Neuronal stem cell (in vitro differentiated cells): ENCODE results near the gene NEBL.

ENCODE experiments used
- DNase-seq: peaks from one replicate; pipeline ENCODE4 v3.0.0-alpha.2; 2013; ENCODE audit warnings: low spot score
- H2AFZ ChIP-seq: one replicate; pipeline ENCODE4 v1.6.1; 2013; ENCODE audit warnings: mild to moderate bottlenecking, low read length, inconsistent platforms
- H2AK5ac ChIP-seq: 2 replicates; pipeline ENCODE4 v1.6.1; 2013; ENCODE audit warnings: low read depth, mild to moderate bottlenecking, inconsistent platforms, low read length, moderate library complexity, mixed read lengths
- H2BK120ac ChIP-seq: 2 replicates; pipeline ENCODE4 v1.6.1; 2013; ENCODE audit warnings: low read depth, mild to moderate bottlenecking, inconsistent platforms, low read length, moderate library complexity, mixed read lengths
- H2BK12ac ChIP-seq: one replicate; pipeline ENCODE4 v1.6.1; 2013; ENCODE audit warnings: low read length, inconsistent platforms
- H2BK15ac ChIP-seq: 2 replicates; pipeline ENCODE4 v1.6.1; 2013; ENCODE audit warnings: mild to moderate bottlenecking, low read length, inconsistent platforms, mixed read lengths
- H2BK5ac ChIP-seq: one replicate; pipeline ENCODE4 v1.6.1; 2013; ENCODE audit warnings: inconsistent platforms, mild to moderate bottlenecking, low read length, moderate library complexity
- H3K14ac ChIP-seq: one replicate; pipeline ENCODE4 v1.6.1; 2013; ENCODE audit warnings: low read length, inconsistent platforms
- H3K18ac ChIP-seq: 2 replicates; pipeline ENCODE4 v1.6.1; 2013; ENCODE audit warnings: low read length, inconsistent platforms
- H3K23ac ChIP-seq: 2 replicates; pipeline ENCODE4 v1.6.1; 2013; ENCODE audit warnings: low read depth, mild to moderate bottlenecking, mixed read lengths, low read length, inconsistent platforms; ENCODE audit not compliant: poor library complexity
- H3K27ac ChIP-seq: replicated peaks from 3 replicates; pipeline ENCODE4 v1.5.1; 2013; ENCODE audit warnings: low read length, inconsistent platforms
- H3K27me3 ChIP-seq, 3 experiments: 2 replicates each; pipeline ENCODE4 v1.6.1; 2013; ENCODE audit warnings: low read length in 3 of 3, mild to moderate bottlenecking in 2 of 3, inconsistent platforms in 1 of 3, low read depth in 1 of 3, mixed read lengths in 1 of 3, moderate library complexity in 1 of 3; ENCODE audit not compliant: control insufficient read depth in 3 of 3, insufficient read depth in 3 of 3
- H3K36me3 ChIP-seq, 2 donors: replicated peaks in 1 of 2; 2 replicates each; pipeline ENCODE4 v1.6.1; 2013; ENCODE audit warnings: low read length in 2 of 2; ENCODE audit not compliant: control insufficient read depth in 2 of 2, insufficient read depth in 2 of 2
- H3K4ac ChIP-seq: 2 replicates; pipeline ENCODE4 v1.6.1; 2013; ENCODE audit warnings: inconsistent platforms, mild to moderate bottlenecking, low read length, moderate library complexity
- H3K4me1 ChIP-seq, 2 donors: 1 replicate in 1 of 2; 2 replicates in 1 of 2; pipeline ENCODE4 v1.6.1; 2013; ENCODE audit warnings: low read length in 2 of 2, low read depth in 1 of 2; ENCODE audit not compliant: control insufficient read depth in 2 of 2, insufficient read depth in 1 of 2
- H3K4me2 ChIP-seq: one replicate; pipeline ENCODE4 v1.6.1; 2013; ENCODE audit warnings: mild to moderate bottlenecking, low read length, inconsistent platforms; ENCODE audit not compliant: insufficient read depth, poor library complexity, severe bottlenecking
- H3K4me3 ChIP-seq, 2 donors: 2 replicates each; pipeline ENCODE4 v1.5.1; 2013; ENCODE audit warnings: low read length in 2 of 2, mild to moderate bottlenecking in 2 of 2, inconsistent platforms in 1 of 2, moderate library complexity in 1 of 2
- H3K79me1 ChIP-seq: one replicate; pipeline ENCODE4 v1.6.1; 2013; ENCODE audit warnings: low read depth, mild to moderate bottlenecking, inconsistent platforms, low read length, moderate library complexity
- H3K9ac ChIP-seq: one replicate; pipeline ENCODE4 v1.6.1; 2013; ENCODE audit warnings: mild to moderate bottlenecking, low read depth, low read length, inconsistent platforms; ENCODE audit not compliant: poor library complexity
- H3K9me3 ChIP-seq, 2 donors: replicated peaks in 1 of 2; 2 replicates each; pipeline versions ENCODE3 to v1.6.1; 2013; ENCODE audit warnings: low read length in 2 of 2, mild to moderate bottlenecking in 2 of 2, inconsistent platforms in 1 of 2, low read depth in 1 of 2, mixed read lengths in 1 of 2, moderate library complexity in 1 of 2; ENCODE audit not compliant: control insufficient read depth in 2 of 2, insufficient read depth in 1 of 2
- H4K8ac ChIP-seq: one replicate; pipeline ENCODE4 v1.6.1; 2013; ENCODE audit warnings: low read depth, mild to moderate bottlenecking, inconsistent platforms, low read length, moderate library complexity
- H4K91ac ChIP-seq: one replicate; pipeline ENCODE4 v1.6.1; 2013; ENCODE audit warnings: low read length, low read depth, mild to moderate bottlenecking, inconsistent platforms; ENCODE audit not compliant: poor library complexity
- WGBS, 2 donors: extraction: QIAGEN DNeasy Blood & Tissue Kit; methylation state at CpG; one replicate each; pipeline ENCODE4 v1.1.7; 2013; ENCODE audit warnings: missing lambda C conversion rate in 2 of 2, mixed read lengths in 1 of 2; ENCODE audit not compliant: insufficient read length in 2 of 2, insufficient replicate concordance in 1 of 2; ENCODE audit errors: extremely low coverage in 2 of 2; 5-methylcytosine and 5-hydroxymethylcytosine counted together

Gene NEBL

DNA sequence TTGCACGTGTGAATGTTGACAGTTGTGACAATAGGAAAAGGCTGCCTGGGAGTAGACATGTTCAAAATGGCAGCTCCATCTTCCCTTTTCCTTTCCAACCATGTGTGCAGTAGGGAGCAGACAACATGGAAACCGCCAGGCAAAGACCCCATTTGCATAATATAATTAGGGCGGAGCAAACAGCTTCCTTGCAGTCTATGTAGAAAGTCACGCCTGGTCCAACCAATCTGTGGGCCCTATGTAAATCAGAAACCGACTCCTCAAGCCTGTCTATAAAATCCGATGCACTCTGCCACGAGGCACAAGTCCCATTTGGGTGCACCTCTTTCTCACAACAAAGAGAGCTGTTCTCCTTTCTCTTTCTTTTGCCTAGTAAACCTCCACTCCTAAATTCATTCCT is 19.6 kb downstream of the NEBL start:
- Histone ChIP-seq H3K14ac (no peak overlapping the region), H3K36me3 (peaks cover 0 to 3% of the 10 kb centered on the region in 2 donors), H3K27ac (no peak overlapping the region), H3K23ac (no peak overlapping the region), H3K4me2 (no peak overlapping the region), H3K9ac (no peak overlapping the region), H2BK5ac (no peak overlapping the region), H3K79me1 (no peaks in the 10 kb centered on the region), H3K4me3 (no peak overlapping the region), H4K91ac (no peak overlapping the region), H4K8ac (no peak overlapping the region), H3K9me3 (no peaks in the 10 kb centered on the region), H2BK120ac (no peak overlapping the region), H2AFZ (no peak overlapping the region), H3K18ac (no peak overlapping the region), H3K4me1 (no peaks in the 10 kb centered on the region), H3K4ac (no peak overlapping the region), H2AK5ac (no peak overlapping the region), H2BK12ac (no peak overlapping the region), H2BK15ac (no peak overlapping the region), H3K27me3 (no peaks in the 10 kb centered on the region)
- DNase-seq, result no peak
- WGBS, 2 donors, result no CpG with 5 or more reads among the region's 7 CpGs

DNA sequence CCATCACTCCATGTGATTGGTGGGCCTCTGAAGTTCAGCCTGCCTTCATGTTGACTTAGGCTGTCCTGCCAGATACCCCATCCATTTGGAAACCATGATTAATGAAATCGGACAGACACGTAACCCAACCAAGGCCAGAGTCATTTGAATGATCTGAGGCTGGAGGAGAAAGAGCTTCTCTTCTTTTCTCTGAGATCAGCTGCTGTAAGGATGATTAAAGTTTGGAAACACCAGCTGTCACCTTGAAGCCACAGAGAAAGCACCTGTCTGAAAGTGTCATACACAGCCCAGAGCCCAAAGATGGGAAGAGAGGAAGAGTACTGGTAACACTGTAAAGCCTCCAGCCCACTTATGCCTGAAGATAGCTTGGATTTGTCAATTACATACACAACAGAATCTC is 22.9 kb downstream of the NEBL start:
- Histone ChIP-seq H3K79me1 (no peaks in the 10 kb centered on the region), H3K9ac (no peak overlapping the region), H4K91ac (no peak overlapping the region), H2AK5ac (no peak overlapping the region), H3K14ac (no peak overlapping the region), H4K8ac (no peak overlapping the region), H3K4me2 (no peak overlapping the region), H2AFZ (no peak overlapping the region), H3K9me3 (no peaks in the 10 kb centered on the region), H2BK12ac (no peak overlapping the region), H3K27ac (no peak overlapping the region), H3K4me3 (no peak overlapping the region), H3K4ac (no peak overlapping the region), H3K27me3 (no peaks in the 10 kb centered on the region), H3K36me3 (no peaks in the 10 kb centered on the region), H2BK120ac (no peak overlapping the region), H2BK5ac (no peak overlapping the region), H3K18ac (no peak overlapping the region), H3K4me1 (peaks cover 0 to 2% of the 10 kb centered on the region in 2 donors), H3K23ac (no peak overlapping the region), H2BK15ac (no peak overlapping the region)
- WGBS, 2 donors, result no CpG with 5 or more reads among the region's 2 CpGs
- DNase-seq, result no peak

DNA sequence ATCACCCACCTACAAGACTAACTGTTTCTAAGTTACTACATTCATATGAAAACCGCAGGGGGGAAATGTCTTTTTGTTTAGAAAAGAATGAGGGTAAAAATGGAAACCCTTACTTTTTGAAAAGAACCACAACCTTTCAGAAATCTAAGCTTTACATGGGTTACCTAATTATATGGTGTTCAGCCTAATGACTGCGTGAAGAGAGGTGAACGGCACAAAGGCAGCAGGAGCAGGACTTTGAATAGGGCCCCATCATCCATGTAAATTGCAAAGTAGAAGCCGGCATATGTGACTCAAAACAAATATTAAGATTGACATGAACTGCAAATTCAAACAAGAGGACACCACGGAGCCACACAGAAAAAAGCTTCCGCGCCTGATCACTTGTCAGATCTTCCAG is 25.1 kb downstream of the NEBL start:
- no peak overlapping the region for H2AFZ ChIP-seq
- DNase-seq, result no peak
- no peak overlapping the region for H3K14ac ChIP-seq
- no peak overlapping the region for H3K4me2 ChIP-seq
- H3K9me3 ChIP-seq, result no peaks in the 10 kb centered on the region
- no peak overlapping the region for H2AK5ac ChIP-seq
- no peak overlapping the region for H2BK12ac ChIP-seq
- no peak overlapping the region for H2BK120ac ChIP-seq
- H3K4ac ChIP-seq, result no peak overlapping the region
- no peaks in the 10 kb centered on the region for H3K36me3 ChIP-seq
- H2BK15ac ChIP-seq, result no peak overlapping the region
- H4K91ac ChIP-seq, result no peak overlapping the region
- no peaks in the 10 kb centered on the region for H3K27me3 ChIP-seq
- H3K4me3 ChIP-seq, result no peak overlapping the region
- no peak overlapping the region for H4K8ac ChIP-seq
- no peak overlapping the region for H3K18ac ChIP-seq
- H3K9ac ChIP-seq, result no peak overlapping the region
- H3K4me1 ChIP-seq, result peaks cover 0 to 2% of the 10 kb centered on the region in 2 donors
- no peak overlapping the region for H2BK5ac ChIP-seq
- no CpG with 5 or more reads among the region's 7 CpGs for WGBS, 2 donors
- H3K27ac ChIP-seq, result no peak overlapping the region
- no peak overlapping the region for H3K23ac ChIP-seq
- no peaks in the 10 kb centered on the region for H3K79me1 ChIP-seq

DNA sequence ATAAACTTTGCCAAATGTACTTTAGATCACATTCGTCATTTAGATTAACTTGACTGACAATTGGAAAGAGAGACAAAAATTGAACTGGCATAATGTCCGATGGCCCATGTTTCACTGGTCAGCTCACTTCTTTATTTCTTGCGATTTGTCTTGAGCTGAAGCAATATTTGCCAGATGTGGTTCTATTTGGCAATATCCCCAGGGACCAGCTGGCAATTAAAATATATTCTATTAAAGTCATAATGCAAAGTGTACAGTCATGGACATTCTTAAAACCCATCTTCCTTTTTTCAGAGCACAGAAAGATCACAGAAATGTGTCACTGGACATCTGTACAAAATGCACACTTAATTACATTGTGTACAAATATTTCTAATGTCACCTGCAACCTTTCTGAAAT is 26.3 kb downstream of the NEBL start:
- no peak for DNase-seq
- no peak overlapping the region for H4K91ac ChIP-seq
- H2BK120ac ChIP-seq, result no peak overlapping the region
- no peak overlapping the region for H3K4me3 ChIP-seq
- H3K9ac ChIP-seq, result no peak overlapping the region
- no peak overlapping the region for H4K8ac ChIP-seq
- no peaks in the 10 kb centered on the region for H3K27me3 ChIP-seq
- no peak overlapping the region for H3K4me2 ChIP-seq
- H2BK15ac ChIP-seq, result no peak overlapping the region
- WGBS, 2 donors, result no CpG with 5 or more reads among the region's 3 CpGs
- H3K18ac ChIP-seq, result no peak overlapping the region
- no peak overlapping the region for H2BK5ac ChIP-seq
- peaks cover 0 to 2% of the 10 kb centered on the region in 2 donors for H3K4me1 ChIP-seq
- H2AK5ac ChIP-seq, result no peak overlapping the region
- H3K79me1 ChIP-seq, result no peaks in the 10 kb centered on the region
- no peak overlapping the region for H3K4ac ChIP-seq
- H3K23ac ChIP-seq, result no peak overlapping the region
- H3K27ac ChIP-seq, result no peak overlapping the region
- no peaks in the 10 kb centered on the region for H3K9me3 ChIP-seq
- H3K36me3 ChIP-seq, result peaks cover 0 to 2% of the 10 kb centered on the region in 2 donors
- H2AFZ ChIP-seq, result no peak overlapping the region
- no peak overlapping the region for H3K14ac ChIP-seq
- H2BK12ac ChIP-seq, result no peak overlapping the region
